Endodermal cell (in vitro differentiated cells): ENCODE data around the gene TOMM70. TPM values are rescaled to one million over a fixed set of nuclear protein-coding genes. Genes with fewer than 3 reads are reported as not detected.
"Not testable (repeated sequence)": the region's sequence is repeated elsewhere in the genome, so short reads cannot be mapped to it uniquely, and the experiment has no call there.

ENCODE experiments used
- DNase-seq: peaks from one replicate; pipeline ENCODE4 v3.0.0-alpha.2; 2017
- H3K27ac ChIP-seq: 2 replicates; pipeline ENCODE4 v1.5.1; 2013; ENCODE audit warnings: mild to moderate bottlenecking, low read depth, low read length, moderate library complexity
- H3K27me3 ChIP-seq: 2 replicates; pipeline ENCODE4 v1.6.1; 2013; ENCODE audit warnings: mild to moderate bottlenecking, low read length, moderate library complexity; ENCODE audit not compliant: insufficient read depth, control insufficient read depth, poor library complexity, severe bottlenecking
- H3K36me3 ChIP-seq: 2 replicates; pipeline ENCODE4 v1.7.0; 2013; ENCODE audit warnings: mild to moderate bottlenecking, low read length, moderate library complexity; ENCODE audit not compliant: control insufficient read depth, insufficient read depth
- H3K4me1 ChIP-seq: one replicate; pipeline ENCODE4 v1.7.0; 2013; ENCODE audit warnings: low read length; ENCODE audit not compliant: control insufficient read depth, insufficient read depth
- H3K4me3 ChIP-seq: 2 replicates; pipeline ENCODE4 v1.5.1; 2013; ENCODE audit warnings: mild to moderate bottlenecking, low read length, moderate library complexity
- H3K9ac ChIP-seq: 2 replicates; pipeline ENCODE4 v1.6.1; 2013; ENCODE audit warnings: mild to moderate bottlenecking, low read length, moderate library complexity; ENCODE audit not compliant: poor library complexity, severe bottlenecking; ENCODE audit errors: extremely low read depth
- H3K9me3 ChIP-seq: 2 replicates; pipeline ENCODE4 v1.6.1; 2013; ENCODE audit warnings: mild to moderate bottlenecking, low read length, moderate library complexity; ENCODE audit not compliant: control insufficient read depth
- H3K27ac Mint-ChIP-seq: 2 replicates; pipeline ENCODE4 v1.8.0; 2020; ENCODE audit warnings: mixed read lengths
- H3K27me3 Mint-ChIP-seq: 2 replicates; pipeline ENCODE4 v1.8.0; 2021; ENCODE audit warnings: mild to moderate bottlenecking, mixed read lengths; ENCODE audit not compliant: insufficient read depth
- H3K36me3 Mint-ChIP-seq: 2 replicates; pipeline ENCODE4 v1.8.0; 2020; ENCODE audit warnings: low read depth, mixed read lengths
- H3K4me1 Mint-ChIP-seq: 2 replicates; pipeline ENCODE4 v1.8.0; 2020; ENCODE audit warnings: mixed read lengths
- H3K4me3 Mint-ChIP-seq: 2 replicates; pipeline ENCODE4 v1.8.0; 2020; ENCODE audit warnings: mild to moderate bottlenecking, moderate library complexity, mixed read lengths
- H3K9me3 Mint-ChIP-seq: 2 replicates; pipeline ENCODE4 v1.8.0; 2020; ENCODE audit warnings: mild to moderate bottlenecking, mixed read lengths
- WGBS, 2 experiments: methylation state at CpG; one replicate each; pipeline versions ENCODE4 v1.1.5 to v1.1.7; 2013; ENCODE audit warnings: missing lambda C conversion rate in 2 of 2, mixed read lengths in 1 of 2; ENCODE audit not compliant: insufficient coverage in 1 of 2, insufficient read length in 1 of 2; 5-methylcytosine and 5-hydroxymethylcytosine counted together
- total RNA-seq, 2 donors: library from RNA; stranded (reverse); fragmentation: NEBNext Ultra II Directional in 1 of 2; extraction: Animal tissue kit (Norgen Biotek cat#: 25700) in 1 of 2; gene quantifications; 2 replicates in 1 of 2; 3 replicates in 1 of 2; pipeline ENCODE4 v1.2.1, GENCODE V29; 2021
- TF ChIP-seq, protein P1 (sequence below): fragments of 200-600 bp; sonication (generic); conservative IDR thresholded peaks from 2 replicates; pipeline ENCODE4 v1.5.0; 2021; ENCODE audit warnings: antibody characterized with exemption, mild to moderate bottlenecking

Gene TOMM70
- total RNA-seq, 2 donors from 2014 or later: 36.0 to 43.6 TPM

DNA sequence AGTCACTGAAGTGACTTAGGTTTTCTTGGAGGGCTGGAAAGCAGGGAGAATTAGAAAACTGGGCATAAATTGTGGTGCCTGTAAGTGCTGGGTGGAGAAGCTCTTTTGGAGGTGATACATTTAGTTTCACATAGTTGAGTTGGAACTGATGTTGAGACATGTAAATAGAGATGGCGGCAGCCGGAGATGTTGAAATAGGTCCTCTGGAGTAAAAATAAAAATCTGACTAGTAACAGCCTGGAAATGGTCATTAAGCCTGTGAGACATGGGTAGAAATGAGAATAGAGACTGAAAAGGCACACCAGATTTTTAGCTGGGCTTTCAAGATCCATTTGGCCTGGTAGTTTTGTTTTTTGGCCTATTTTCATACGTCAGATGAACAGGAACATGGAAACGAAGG lies 69.2 kb downstream of the TOMM70 start:
- WGBS, 2 experiments: 94 to 95% methylated on average over 2 to 4 of the region's 4 CpGs
- peaks cover 8% of the 10 kb centered on the region for H3K36me3 ChIP-seq
- peaks cover 11% of the 10 kb centered on the region for H3K9me3 ChIP-seq
- H3K9me3 Mint-ChIP-seq: peaks cover 17% of the 10 kb centered on the region
- no peaks in the 10 kb centered on the region for H3K27me3 ChIP-seq
- H3K27ac ChIP-seq: no peak overlapping the region
- TF ChIP-seq, protein P1, sequence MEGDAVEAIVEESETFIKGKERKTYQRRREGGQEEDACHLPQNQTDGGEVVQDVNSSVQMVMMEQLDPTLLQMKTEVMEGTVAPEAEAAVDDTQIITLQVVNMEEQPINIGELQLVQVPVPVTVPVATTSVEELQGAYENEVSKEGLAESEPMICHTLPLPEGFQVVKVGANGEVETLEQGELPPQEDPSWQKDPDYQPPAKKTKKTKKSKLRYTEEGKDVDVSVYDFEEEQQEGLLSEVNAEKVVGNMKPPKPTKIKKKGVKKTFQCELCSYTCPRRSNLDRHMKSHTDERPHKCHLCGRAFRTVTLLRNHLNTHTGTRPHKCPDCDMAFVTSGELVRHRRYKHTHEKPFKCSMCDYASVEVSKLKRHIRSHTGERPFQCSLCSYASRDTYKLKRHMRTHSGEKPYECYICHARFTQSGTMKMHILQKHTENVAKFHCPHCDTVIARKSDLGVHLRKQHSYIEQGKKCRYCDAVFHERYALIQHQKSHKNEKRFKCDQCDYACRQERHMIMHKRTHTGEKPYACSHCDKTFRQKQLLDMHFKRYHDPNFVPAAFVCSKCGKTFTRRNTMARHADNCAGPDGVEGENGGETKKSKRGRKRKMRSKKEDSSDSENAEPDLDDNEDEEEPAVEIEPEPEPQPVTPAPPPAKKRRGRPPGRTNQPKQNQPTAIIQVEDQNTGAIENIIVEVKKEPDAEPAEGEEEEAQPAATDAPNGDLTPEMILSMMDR: no peak
- H3K4me3 ChIP-seq: no peak overlapping the region
- no peak for DNase-seq
- no peak overlapping the region for H3K9ac ChIP-seq
- H3K36me3 Mint-ChIP-seq: peaks cover 14% of the 10 kb centered on the region
- H3K27me3 Mint-ChIP-seq: peaks cover 3% of the 10 kb centered on the region
- peaks cover 8% of the 10 kb centered on the region for H3K4me1 ChIP-seq
- peaks cover 24% of the 10 kb centered on the region for H3K4me1 Mint-ChIP-seq
- H3K4me3 Mint-ChIP-seq: no peak overlapping the region
- H3K27ac Mint-ChIP-seq: no peak overlapping the region

DNA sequence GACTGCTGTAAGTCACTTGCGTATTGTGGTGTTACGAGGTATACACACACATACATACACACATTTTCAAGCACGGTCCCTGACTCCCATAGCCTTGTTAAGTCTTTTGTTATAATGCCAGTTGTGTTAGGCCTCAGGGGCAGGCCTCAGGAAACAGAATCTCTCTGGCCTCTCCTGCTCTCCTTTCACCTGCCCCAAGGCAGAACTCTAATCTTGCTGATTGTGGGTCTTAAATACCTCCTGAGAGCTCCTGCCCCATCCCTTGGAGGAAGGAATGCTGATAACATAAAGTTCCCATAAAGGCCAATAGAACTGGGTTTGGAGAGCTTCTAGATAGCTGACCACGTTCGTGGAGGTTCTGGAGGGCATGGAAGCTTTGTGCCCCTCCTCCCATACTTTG lies 70.2 kb downstream of the TOMM70 start:
- TF ChIP-seq, protein P1: no peak
- Histone ChIP-seq H3K9ac (no peak overlapping the region), H3K4me1 (peaks cover 8% of the 10 kb centered on the region), H3K9me3 (peaks cover 11% of the 10 kb centered on the region), H3K27me3 (no peaks in the 10 kb centered on the region), H3K36me3 (peaks cover 13% of the 10 kb centered on the region), H3K4me3 (no peak overlapping the region), H3K27ac (no peak overlapping the region)
- peaks cover 19% of the 10 kb centered on the region for H3K36me3 Mint-ChIP-seq
- H3K4me1 Mint-ChIP-seq: peaks cover 17% of the 10 kb centered on the region
- H3K27ac Mint-ChIP-seq: no peak overlapping the region
- DNase-seq: no peak
- 97 to 100% methylated on average over 2 to 5 of the region's 5 CpGs for WGBS, 2 experiments
- no peak overlapping the region for H3K4me3 Mint-ChIP-seq
- peaks cover 18% of the 10 kb centered on the region for H3K9me3 Mint-ChIP-seq
- H3K27me3 Mint-ChIP-seq: peaks cover 3% of the 10 kb centered on the region

DNA sequence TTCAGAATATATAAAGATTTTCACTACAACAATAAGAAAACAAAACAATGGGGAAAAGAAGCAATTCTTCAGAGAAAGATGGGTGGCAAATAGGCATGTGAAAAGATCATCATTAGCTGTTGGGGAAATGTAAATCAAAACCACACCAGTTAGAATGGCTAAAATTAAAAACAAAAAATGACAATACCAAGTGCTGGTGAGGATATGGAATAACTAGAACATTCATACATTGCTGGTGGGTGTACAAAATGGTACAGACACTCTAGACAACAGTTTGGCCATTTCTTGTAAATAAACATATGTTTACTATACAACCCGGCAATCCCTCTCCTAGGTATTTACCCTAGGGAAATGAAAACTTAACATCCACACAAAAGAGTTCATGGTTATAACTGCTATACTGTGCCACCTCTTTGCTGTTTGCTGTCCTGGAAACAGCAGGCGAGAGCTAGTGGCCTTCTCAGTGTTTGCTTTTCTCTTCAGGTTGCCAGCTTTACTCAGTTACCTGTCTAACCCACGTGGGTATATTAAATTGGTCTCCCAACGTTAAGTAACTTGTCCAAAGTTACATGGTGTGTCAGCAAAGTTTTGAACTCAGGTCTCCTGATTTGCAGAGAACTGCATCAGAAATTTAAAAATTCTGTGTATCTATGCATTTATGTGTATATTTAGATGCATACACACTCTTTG lies 70.9 kb downstream of the TOMM70 start:
- Histone ChIP-seq H3K4me3 (no peak overlapping the region), H3K9me3 (peaks cover 11% of the 10 kb centered on the region), H3K4me1 (peaks cover 6% of the 10 kb centered on the region), H3K36me3 (peaks cover 18% of the 10 kb centered on the region), H3K27me3 (no peaks in the 10 kb centered on the region), H3K9ac (no peak overlapping the region), H3K27ac (no peak overlapping the region)
- Mint-ChIP-seq H3K27ac (no peak overlapping the region), H3K4me3 (no peak overlapping the region), H3K4me1 (peaks cover 10% of the 10 kb centered on the region), H3K27me3 (peaks cover 3% of the 10 kb centered on the region), H3K36me3 (peaks cover 21% of the 10 kb centered on the region), H3K9me3 (peaks cover 18% of the 10 kb centered on the region)
- 88 to 90% methylated on average over 4 of the region's 4 CpGs for WGBS, 2 experiments
- DNase-seq: no peak
- TF ChIP-seq, protein P1: no peak

DNA sequence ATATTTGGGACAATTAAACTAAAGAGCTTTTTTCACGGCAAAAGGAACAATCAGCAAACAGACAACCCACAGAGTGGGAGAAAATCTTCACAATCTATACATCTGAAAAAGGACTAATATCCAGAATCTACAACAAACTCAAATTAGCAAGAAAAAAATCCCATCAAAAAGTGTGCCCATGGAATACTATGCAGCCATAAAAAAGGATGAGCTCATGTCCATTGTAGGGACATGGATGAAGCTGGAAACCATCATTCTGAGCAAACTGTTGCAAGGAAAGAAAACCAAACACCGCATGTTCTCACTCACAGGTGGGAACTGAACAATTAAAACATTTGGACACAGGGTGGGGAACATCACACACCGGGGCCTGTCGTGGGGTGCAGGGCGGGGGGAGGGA lies 73.5 kb downstream of the TOMM70 start:
- not testable (repeated sequence) for H3K4me1 ChIP-seq, H3K27ac ChIP-seq, H3K27ac Mint-ChIP-seq, H3K4me3 ChIP-seq, DNase-seq, H3K27me3 Mint-ChIP-seq, H3K27me3 ChIP-seq, H3K9ac ChIP-seq, H3K4me1 Mint-ChIP-seq, H3K4me3 Mint-ChIP-seq
- H3K36me3 ChIP-seq: peaks cover 24% of the 10 kb centered on the region
- H3K36me3 Mint-ChIP-seq: peaks cover 21% of the 10 kb centered on the region
- peaks cover 18% of the 10 kb centered on the region for H3K9me3 Mint-ChIP-seq
- 94 to 100% methylated on average over 5 of the region's 5 CpGs for WGBS, 2 experiments
- peaks cover 11% of the 10 kb centered on the region for H3K9me3 ChIP-seq
